EL (cell line): ENCODE data around the gene KCNN4.
"Not testable (repeated sequence)": the region's sequence is repeated elsewhere in the genome, so short reads cannot be mapped to it uniquely, and the experiment has no call there.

Experiments
- DNase-seq: peaks from one replicate; pipeline ENCODE4 v3.0.0-alpha.2; 2016

Gene KCNN4

GRCh38 chr19:43780706-43781525 is at the start of gene KCNN4:
Gene KCNN4 (minus strand): TSS chr19:43780973. CDS start chr19:43780861, 112 bp downstream.
- peak; percentile 53 for DNase-seq

- DNase-seq: peak; percentile 93
Measured at GRCh38 chr19:43826787-43827754, 46.3 kb upstream of the KCNN4 start, which contains the start of gene ZNF283. Gene ZNF283 (plus strand): TSS chr19:43827321. CDS start chr19:43833505, 6,184 bp downstream.

- not testable (repeated sequence) for DNase-seq
Measured at GRCh38 chr19:43824572-43824971, 43.8 kb upstream of the KCNN4 start.

DNA sequence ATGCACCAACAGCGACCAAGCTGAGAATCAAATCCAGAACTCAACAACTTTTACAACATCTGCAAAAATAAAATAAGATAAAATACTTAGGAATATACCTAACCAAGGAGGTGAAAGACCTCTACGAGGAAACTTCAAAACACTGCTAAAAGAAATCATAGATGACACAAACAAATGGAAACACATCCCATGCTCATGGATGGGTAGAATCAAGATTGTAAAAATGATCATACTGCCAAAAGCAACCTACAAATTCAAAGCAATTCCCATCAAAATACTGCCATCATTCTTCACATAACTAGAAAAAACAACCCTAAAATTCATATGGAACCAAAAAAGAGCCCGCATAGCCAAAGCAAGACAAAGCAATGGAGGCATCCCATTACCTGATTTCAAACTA is 43.1 kb upstream of the KCNN4 start:
- not testable (repeated sequence) for DNase-seq

- DNase-seq: no peak
Measured at GRCh38 chr19:43820884-43821215, 40.1 kb upstream of the KCNN4 start.

- peak; percentile 64 for DNase-seq
Measured at GRCh38 chr19:43820098-43820883, 39.5 kb upstream of the KCNN4 start.

DNA sequence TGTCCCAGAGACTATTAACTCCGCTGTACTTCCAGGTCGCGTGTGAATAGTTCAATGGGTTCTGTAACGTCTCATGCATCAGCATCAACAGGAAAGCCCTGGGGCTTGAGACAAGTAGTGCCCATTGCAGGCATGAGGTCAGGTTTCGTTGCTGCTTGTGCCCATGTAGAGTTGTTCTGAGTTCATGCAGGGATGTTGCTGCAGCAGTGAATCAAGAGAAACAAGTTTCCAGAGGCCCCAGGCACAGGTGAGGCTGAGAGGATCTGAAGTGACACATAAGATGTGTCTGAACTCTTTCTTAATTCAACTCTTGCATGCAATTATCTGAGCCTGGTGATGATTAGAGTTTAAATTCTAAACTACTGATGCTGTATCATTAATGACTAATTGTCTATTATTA is 37.7 kb upstream of the KCNN4 start:
- DNase-seq: no peak

GRCh38 chr19:43817454-43817853 is 36.7 kb upstream of the KCNN4 start:
- DNase-seq: not testable (repeated sequence)

DNA sequence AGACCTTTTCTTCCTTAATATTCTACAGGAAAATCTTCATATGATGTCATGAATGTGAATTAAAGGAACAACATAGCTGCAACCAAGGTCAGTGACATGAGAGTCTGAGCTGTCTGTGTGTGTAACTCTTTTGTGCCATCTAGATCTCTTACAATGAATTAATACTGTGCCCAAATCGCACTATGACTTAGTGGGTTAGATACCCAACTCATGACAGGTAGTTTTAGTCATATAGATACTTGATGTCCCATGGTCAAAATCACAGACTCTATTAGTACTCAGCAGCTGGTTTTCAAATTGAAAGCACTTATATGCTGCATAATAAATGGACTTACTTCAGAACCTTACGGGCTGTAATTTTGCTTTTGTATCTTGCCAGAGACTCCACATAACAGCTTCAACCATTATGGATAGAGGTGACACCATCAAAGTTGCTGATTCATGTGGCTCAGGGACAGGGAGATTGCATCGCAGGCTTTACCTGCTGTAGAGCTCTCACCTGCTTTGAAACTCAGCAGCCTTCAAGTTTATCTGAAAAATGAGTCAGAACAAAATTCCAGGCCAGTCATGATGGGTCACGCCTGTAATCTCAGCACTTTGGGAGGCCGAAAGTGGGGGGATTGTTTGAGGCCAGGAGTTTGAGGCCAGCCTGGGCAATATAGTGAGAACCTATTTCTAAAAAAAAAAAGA is 34.0 kb upstream of the KCNN4 start:
- DNase-seq: no peak

DNA sequence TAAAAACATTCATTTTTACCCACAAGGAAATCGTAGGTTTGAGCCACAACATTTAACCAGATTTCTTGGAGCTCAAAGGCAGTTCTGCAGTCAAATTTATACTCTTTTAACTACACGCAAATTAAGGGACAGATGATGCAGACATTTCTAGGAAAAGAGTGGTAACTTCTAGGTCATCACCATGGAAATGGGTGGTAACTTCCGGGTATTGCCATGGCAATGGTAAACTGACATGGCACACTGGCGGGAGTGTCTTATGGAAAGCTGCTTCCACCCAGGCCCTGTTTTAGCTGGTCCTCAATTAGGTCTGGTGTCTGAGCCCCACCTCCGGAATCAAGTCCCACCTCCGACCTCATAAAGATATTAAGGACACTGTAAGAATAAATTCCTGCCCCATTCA is 31.9 kb upstream of the KCNN4 start:
- no peak for DNase-seq

- no peak for DNase-seq
Measured at GRCh38 chr19:43812259-43812658, 31.5 kb upstream of the KCNN4 start.

GRCh38 chr19:43811837-43812236 is 31.1 kb upstream of the KCNN4 start:
- no peak for DNase-seq

GRCh38 chr19:43809762-43810696 is 29.3 kb upstream of the KCNN4 start:
- DNase-seq: peak; percentile 59

DNA sequence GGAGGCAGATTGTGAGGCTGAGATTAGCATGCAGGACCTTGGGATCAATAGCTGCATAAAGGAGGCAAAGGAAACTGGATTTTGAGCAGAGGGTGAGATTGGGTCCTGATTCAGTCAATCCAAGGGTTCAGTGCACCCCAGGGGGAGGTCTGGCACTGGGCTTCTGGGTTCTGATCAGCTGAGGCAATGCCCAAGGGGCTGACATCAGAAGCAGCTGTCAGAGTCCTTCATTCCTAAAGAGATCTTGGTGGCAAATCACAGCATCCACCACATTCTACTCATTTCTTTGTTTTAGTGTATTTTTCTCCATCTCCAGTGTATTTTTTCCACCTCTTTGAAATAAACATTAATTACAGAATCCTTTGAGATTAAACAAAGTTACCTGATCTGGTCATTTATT is 26.9 kb upstream of the KCNN4 start:
- no peak for DNase-seq

- DNase-seq: no peak
Measured at GRCh38 chr19:43806848-43807247, 26.1 kb upstream of the KCNN4 start.

DNA sequence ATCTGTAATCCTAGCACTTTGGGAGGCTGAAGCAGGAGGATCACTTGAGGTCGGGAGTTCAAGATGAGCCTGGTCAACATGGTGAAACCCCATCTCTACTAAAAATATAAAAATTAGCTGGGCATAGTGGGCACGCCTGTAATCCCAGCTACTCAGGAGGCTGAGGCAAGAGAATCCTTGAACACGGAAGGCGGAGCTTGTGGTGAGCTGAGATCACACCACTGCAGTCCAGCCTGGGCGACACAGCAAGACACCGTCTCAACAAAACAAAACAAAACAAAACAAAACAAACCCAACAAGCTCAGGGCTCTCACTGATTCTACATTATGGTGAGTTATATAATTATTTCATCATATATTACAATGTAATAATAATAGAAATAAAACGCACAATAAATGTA is 25.6 kb upstream of the KCNN4 start:
- not testable (repeated sequence) for DNase-seq

DNA sequence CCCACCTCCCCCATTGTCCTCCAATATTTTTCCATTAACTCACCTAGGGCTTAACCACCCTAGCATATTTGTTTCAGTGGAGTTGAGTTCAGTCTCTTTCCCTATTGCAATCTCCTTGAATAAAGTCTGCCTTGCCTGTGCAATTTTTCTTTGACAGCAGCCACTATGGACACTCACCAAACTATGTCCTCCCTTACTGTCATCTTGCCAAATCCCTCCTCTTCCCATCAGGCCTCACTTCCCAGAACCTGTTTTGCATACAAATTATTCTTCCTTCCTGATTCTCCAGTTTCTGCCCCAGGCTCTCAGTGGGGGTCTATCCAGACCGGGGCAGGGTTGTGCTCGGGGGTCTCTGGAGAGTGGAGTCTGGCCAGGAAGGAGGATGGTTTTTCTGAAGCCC is 23.7 kb upstream of the KCNN4 start:
- no peak for DNase-seq

DNA sequence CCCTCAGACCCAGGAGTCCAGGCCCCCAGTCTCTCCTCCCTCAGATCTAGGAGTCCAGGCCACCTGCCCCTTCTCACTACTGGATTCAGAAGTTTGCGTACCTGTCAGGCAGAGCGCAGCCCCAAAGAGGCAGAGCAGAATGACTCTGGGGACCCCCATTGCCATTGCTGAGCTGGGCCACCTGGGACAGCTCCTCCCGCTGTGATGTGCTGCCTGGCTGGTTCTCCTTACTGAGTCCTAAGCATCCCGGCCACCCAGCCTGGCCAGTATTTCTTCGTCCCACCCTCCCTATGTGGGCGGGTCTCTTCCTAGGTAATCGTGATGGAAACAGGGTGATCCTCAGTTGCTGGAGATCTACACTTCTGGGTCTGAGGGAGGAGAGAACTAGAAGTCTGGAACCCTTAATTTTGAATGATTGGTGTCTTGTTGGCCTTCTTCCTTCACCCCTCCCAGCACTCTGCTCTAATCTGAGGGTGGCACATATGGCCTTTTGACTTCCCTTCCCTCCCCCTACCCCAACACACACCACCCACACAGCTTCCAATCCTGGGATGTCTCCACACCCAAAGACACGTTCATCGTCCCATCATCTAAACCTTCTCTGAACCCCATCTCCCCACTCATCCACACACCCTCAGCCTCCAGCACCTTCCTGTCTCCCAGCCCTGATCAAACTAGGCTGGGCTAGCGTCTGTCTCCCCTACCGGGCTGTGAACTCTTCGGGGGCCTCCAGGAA is 21.6 kb upstream of the KCNN4 start, which contains the start of gene LYPD5:
LYPD5 (minus strand) TSS at position 232 of the 736 bp plus-strand sequence; CDS start at position 165, 67 bp downstream.
- DNase-seq: no peak

GRCh38 chr19:43799502-43800142 is 18.8 kb upstream of the KCNN4 start:
- no peak for DNase-seq
